Keratinocyte (primary cell): Measurements from ENCODE around the gene MCOLN2. TPM values are rescaled to one million over a fixed set of nuclear protein-coding genes. Genes with fewer than 3 reads are reported as not detected.

Experiments
- DNase-seq: peaks from one replicate; pipeline ENCODE4 v3.0.0-alpha.2; 2011; ENCODE audit warnings: low read depth, missing footprints, low spot score
- FAIRE-seq: peaks from 2 replicates; lab custom pipeline; 2011; peaks lifted over from hg19 to GRCh38; lab: Jason Lieb, UNC
- H2AFZ ChIP-seq: 2 replicates; pipeline ENCODE4 v1.6.0; 2012; ENCODE audit warnings: low read length, control low read depth, inconsistent platforms; ENCODE audit not compliant: control insufficient read depth
- H3K27ac ChIP-seq: 2 replicates; pipeline ENCODE4 v1.5.1; 2011; ENCODE audit warnings: low read length; ENCODE audit not compliant: control insufficient read depth, insufficient read depth
- H3K27me3 ChIP-seq: 3 replicates; pipeline ENCODE4 v1.6.0; 2011; ENCODE audit warnings: low read length; ENCODE audit not compliant: control insufficient read depth, insufficient read depth; ENCODE audit errors: extremely low read depth
- H3K36me3 ChIP-seq, 2 experiments: 2 replicates in 1 of 2; 3 replicates in 1 of 2; pipeline ENCODE4 v1.5.1; 2011; ENCODE audit warnings: low read length in 2 of 2, mild to moderate bottlenecking in 1 of 2; ENCODE audit not compliant: control insufficient read depth in 2 of 2, insufficient read depth in 2 of 2; ENCODE audit errors: extremely low read depth in 1 of 2
- H3K4me1 ChIP-seq: 3 replicates; pipeline ENCODE4 v1.5.1; 2011; ENCODE audit warnings: low read length; ENCODE audit not compliant: control insufficient read depth, insufficient read depth; ENCODE audit errors: extremely low read depth
- H3K4me2 ChIP-seq: 3 replicates; pipeline ENCODE4 v1.6.0; 2011; ENCODE audit warnings: low read depth, low read length; ENCODE audit not compliant: control insufficient read depth, insufficient read depth; ENCODE audit errors: extremely low read depth
- H3K4me3 ChIP-seq, 3 experiments: fragments of 200-600 bp in 1 of 3; sonication (generic) in 1 of 3; 2 replicates in 2 of 3; 3 replicates in 1 of 3; pipeline ENCODE4 v1.5.1; 2011 to 2016; ENCODE audit warnings: low read length in 3 of 3, mild to moderate bottlenecking in 3 of 3, control low read depth in 2 of 3, inconsistent platforms in 1 of 3, low read depth in 1 of 3, mixed read lengths in 1 of 3, mixed run types in 1 of 3, moderate library complexity in 1 of 3; ENCODE audit not compliant: control insufficient read depth in 2 of 3, insufficient read depth in 2 of 3; ENCODE audit errors: extremely low read depth in 1 of 3
- H3K79me2 ChIP-seq: 2 replicates; pipeline ENCODE4 v1.6.0; 2012; ENCODE audit warnings: low read length; ENCODE audit not compliant: control insufficient read depth, insufficient read depth
- H3K9ac ChIP-seq: 3 replicates; pipeline ENCODE4 v1.6.0; 2011; ENCODE audit warnings: low read length; ENCODE audit not compliant: control insufficient read depth, insufficient read depth; ENCODE audit errors: extremely low read depth
- H3K9me1 ChIP-seq: 3 replicates; pipeline ENCODE4 v1.6.0; 2011; ENCODE audit warnings: low read length; ENCODE audit not compliant: control insufficient read depth, insufficient read depth; ENCODE audit errors: extremely low read depth
- H3K9me3 ChIP-seq: 2 replicates; pipeline ENCODE4 v1.5.1; 2012; ENCODE audit warnings: low read depth, low read length; ENCODE audit not compliant: control insufficient read depth
- H4K20me1 ChIP-seq: 3 replicates; pipeline ENCODE4 v1.6.0; 2011; ENCODE audit warnings: low read length; ENCODE audit not compliant: control insufficient read depth, insufficient read depth; ENCODE audit errors: extremely low read depth
- CTCF ChIP-seq, 3 experiments: IDR thresholded peaks in 1 of 3; conservative IDR thresholded peaks in 1 of 3; optimal IDR thresholded peaks in 1 of 3; 2 replicates in 2 of 3; 3 replicates in 1 of 3; pipeline versions ENCODE3 to v1.5.1; 2011; ENCODE audit warnings: low read length in 3 of 3, mild to moderate bottlenecking in 3 of 3, moderate library complexity in 2 of 3, control low read depth in 1 of 3, inconsistent platforms in 1 of 3; ENCODE audit not compliant: insufficient read depth in 2 of 3; ENCODE audit errors: extremely low read depth in 1 of 3
- EZH2 ChIP-seq: IDR thresholded peaks from one replicate; pipeline ENCODE4 v1.6.1; 2012; ENCODE audit warnings: inconsistent platforms, mild to moderate bottlenecking, low read length, moderate library complexity
- dilution Hi-C: fragments of 300-500 bp; cut with MboI; formaldehyde crosslinking; loops from one replicate; pipeline ENCODE4 v1.7.0; 2020; ENCODE audit warnings: low sequenced_read_pairs; ENCODE audit not compliant: extremely low pct_ligation_motif_present
- polyA plus RNA-seq, 5 experiments: library from polyadenylated mRNA; depleted of rRNA in 3 of 5; stranded (reverse) in 3 of 5; stranded (forward) in 1 of 5; unstranded in 1 of 5; fragments of >200 nt; gene quantifications; 1 replicate in 1 of 5; 2 replicates in 3 of 5; 3 replicates in 1 of 5; pipeline versions ENCODE4 v1.2.1 to v1.2.3, GENCODE V29; 2011 to 2012; ENCODE audit warnings: missing spikeins in 2 of 5, low read depth in 1 of 5, low replicate concordance in 1 of 5

Gene MCOLN2
- polyA plus RNA-seq, 1 donor (not counting 4 experiments of a cell fraction or from before 2014, with no cell fraction given), result 0.14 TPM

- dilution Hi-C loops, result no loop called here
Observed at GRCh38 chr1:84919461-84919970, 77.4 kb downstream of the MCOLN2 start.

GRCh38 chr1:84918726-84919336 lies 78.1 kb downstream of the MCOLN2 start:
- H3K4me2 ChIP-seq, result no peak overlapping the region
- H3K9me1 ChIP-seq, result no peaks in the 10 kb centered on the region
- no peak for TF ChIP-seq CTCF (optimal IDR thresholded peaks at IDR 0.05 in 1 of 3, IDR thresholded peaks at IDR 0.05 in 1 of 3, conservative IDR thresholded peaks at IDR 0.05 in 1 of 3; ENCODE audit: extremely low read depth in 1 of 3, insufficient read depth in 2 of 3, low read length in 3 of 3)
- TF ChIP-seq EZH2, result no peak
- no peaks in the 10 kb centered on the region for H3K27me3 ChIP-seq
- H3K9ac ChIP-seq, result no peak overlapping the region
- no peak overlapping the region for H3K4me3 ChIP-seq
- H2AFZ ChIP-seq, result no peak overlapping the region
- H3K79me2 ChIP-seq, result no peaks in the 10 kb centered on the region
- FAIRE-seq (no peak), DNase-seq (no peak)
- dilution Hi-C loops, result no loop called here
- no peaks in the 10 kb centered on the region for H3K36me3 ChIP-seq
- H4K20me1 ChIP-seq, result no peaks in the 10 kb centered on the region
- H3K9me3 ChIP-seq, result no peaks in the 10 kb centered on the region
- H3K4me1 ChIP-seq, result peaks cover under 1% of the 10 kb centered on the region
- H3K27ac ChIP-seq, result no peak overlapping the region

More at GRCh38 chr1:84919461-84919970, 77.4 kb downstream of the MCOLN2 start:
- H3K4me2 ChIP-seq, result no peak overlapping the region
- FAIRE-seq (no peak), DNase-seq (no peak)
- no peak overlapping the region for H2AFZ ChIP-seq
- no peaks in the 10 kb centered on the region for H3K79me2 ChIP-seq
- no peaks in the 10 kb centered on the region for H4K20me1 ChIP-seq
- H3K9me1 ChIP-seq, result no peaks in the 10 kb centered on the region
- no peaks in the 10 kb centered on the region for H3K27me3 ChIP-seq
- no peaks in the 10 kb centered on the region for H3K36me3 ChIP-seq
- no peak overlapping the region for H3K9ac ChIP-seq
- no peak overlapping the region for H3K4me3 ChIP-seq
- TF ChIP-seq CTCF (optimal IDR thresholded peaks at IDR 0.05 in 1 of 3, IDR thresholded peaks at IDR 0.05 in 1 of 3, conservative IDR thresholded peaks at IDR 0.05 in 1 of 3; ENCODE audit: extremely low read depth in 1 of 3, insufficient read depth in 2 of 3, low read length in 3 of 3) (no peak), EZH2 (no peak)
- no peaks in the 10 kb centered on the region for H3K4me1 ChIP-seq
- H3K27ac ChIP-seq, result no peak overlapping the region
- no peaks in the 10 kb centered on the region for H3K9me3 ChIP-seq
